MCF 10A (cell line): ENCODE data around the gene MED12L. TPM values are rescaled to one million over a fixed set of nuclear protein-coding genes. Genes with fewer than 3 reads are reported as not detected.

Source experiments
- BruUV-seq: library from RNA; stranded (reverse); fragments of 400-500 nt; replicated peaks from 2 replicates; lab custom pipeline; 2021; lab: Mats Ljungman, UMichigan
- CTCF ChIA-PET: fragments of 300-600 bp; sonication (Branson Sonifier 250); formaldehyde crosslinking; extraction: SDS; loops from one replicate; lab custom pipeline; 2021; ENCODE audit warnings: antibody characterized with exemption, inconsistent platforms; lab: Yijun Ruan, JAX
- POLR2A ChIA-PET: fragments of 300-600, 350-650 bp; sonication (Branson Sonifier 250); formaldehyde crosslinking; extraction: SDS; loops from one replicate; lab custom pipeline; 2020; ENCODE audit warnings: antibody characterized with exemption, inconsistent platforms; lab: Yijun Ruan, JAX
- DNase-seq: peaks from one replicate; pipeline ENCODE4 v3.0.0-alpha.2; 2018; ENCODE audit not compliant: unreplicated experiment
- H3K27ac Mint-ChIP-seq: one replicate; pipeline ENCODE4 v1.8.0; 2022; ENCODE audit warnings: mild to moderate bottlenecking, low read depth, mixed read lengths; ENCODE audit not compliant: unreplicated experiment
- H3K27me3 Mint-ChIP-seq: one replicate; pipeline ENCODE4 v1.8.0; 2022; ENCODE audit warnings: mixed read lengths; ENCODE audit not compliant: insufficient read depth, unreplicated experiment
- H3K36me3 Mint-ChIP-seq: one replicate; pipeline ENCODE4 v1.8.0; 2022; ENCODE audit warnings: mild to moderate bottlenecking, moderate library complexity, mixed read lengths; ENCODE audit not compliant: insufficient read depth, unreplicated experiment
- H3K4me1 Mint-ChIP-seq: one replicate; pipeline ENCODE4 v1.8.0; 2022; ENCODE audit warnings: mixed read lengths; ENCODE audit not compliant: insufficient read depth, unreplicated experiment
- H3K4me3 Mint-ChIP-seq: one replicate; pipeline ENCODE4 v1.8.0; 2022; ENCODE audit warnings: mild to moderate bottlenecking, moderate library complexity, mixed read lengths; ENCODE audit not compliant: unreplicated experiment
- H3K9me3 Mint-ChIP-seq: one replicate; pipeline ENCODE4 v1.8.0; 2022; ENCODE audit warnings: mixed read lengths; ENCODE audit not compliant: unreplicated experiment
- CTCF ChIP-seq: fragments of 200-600 bp; IDR thresholded peaks from one replicate; pipeline ENCODE4 v1.8.0; 2022; ENCODE audit warnings: antibody characterized with exemption, mild to moderate bottlenecking; ENCODE audit not compliant: unreplicated experiment
- intact Hi-C: fragments of 100-400 bp; cut with micrococcal nuclease; formaldehyde crosslinking; loops from 2 replicates; pipeline ENCODE4 v1.14.1; 2022
- total RNA-seq: library from RNA; stranded (reverse); gene quantifications from 2 replicates; pipeline ENCODE4 v1.2.3, GENCODE V29; 2022

The MED12L gene
- total RNA-seq, 1 experiment from 2014 or later = 0.47 TPM

GRCh38 chr3:151107177-151107576 is 21.7 kb downstream of the MED12L start:
- Mint-ChIP-seq H3K36me3 (no peaks in the 10 kb centered on the region), H3K9me3 (no peaks in the 10 kb centered on the region), H3K4me1 (no peaks in the 10 kb centered on the region), H3K4me3 (no peak overlapping the region), H3K27me3 (no peaks in the 10 kb centered on the region), H3K27ac (no peak overlapping the region)
- TF ChIP-seq CTCF = no peak
- BruUV-seq = no TSS peak
- ChIA-PET CTCF (no interaction called here), POLR2A (interaction anchor here (0.9 kb wide), 1 partner anchor 71 kb away, joined by 3 read pairs; no protein-coding TSS in a partner anchor)
- intact Hi-C loops = no loop called here
- no peak for DNase-seq

- ChIA-PET CTCF (no interaction called here), POLR2A (no interaction called here)
- BruUV-seq = no TSS peak
- no peak overlapping the region for H3K27ac Mint-ChIP-seq
- no peak for DNase-seq
- H3K27me3 Mint-ChIP-seq = no peaks in the 10 kb centered on the region
- H3K9me3 Mint-ChIP-seq = no peaks in the 10 kb centered on the region
- H3K4me1 Mint-ChIP-seq = no peaks in the 10 kb centered on the region
- no peak for TF ChIP-seq CTCF
- H3K4me3 Mint-ChIP-seq = no peak overlapping the region
- intact Hi-C loops = no loop called here
- no peaks in the 10 kb centered on the region for H3K36me3 Mint-ChIP-seq
Observed at GRCh38 chr3:151107701-151108100, 22.2 kb downstream of the MED12L start.

GRCh38 chr3:151109286-151109800 is 23.9 kb downstream of the MED12L start:
- Mint-ChIP-seq H3K9me3 (no peaks in the 10 kb centered on the region), H3K27me3 (no peaks in the 10 kb centered on the region), H3K4me3 (no peak overlapping the region), H3K27ac (no peak overlapping the region), H3K4me1 (no peaks in the 10 kb centered on the region), H3K36me3 (no peaks in the 10 kb centered on the region)
- no TSS peak for BruUV-seq
- POLR2A ChIA-PET = no interaction called here
- no peak for TF ChIP-seq CTCF
- CTCF ChIA-PET = no interaction called here
- intact Hi-C loops = no loop called here
- no peak for DNase-seq

GRCh38 chr3:151112731-151113130 is 27.3 kb downstream of the MED12L start:
- ChIA-PET CTCF (no interaction called here), POLR2A (no interaction called here)
- H3K4me3 Mint-ChIP-seq = no peak overlapping the region
- no peak overlapping the region for H3K27ac Mint-ChIP-seq
- no peak for DNase-seq
- no peaks in the 10 kb centered on the region for H3K36me3 Mint-ChIP-seq
- no TSS peak for BruUV-seq
- H3K27me3 Mint-ChIP-seq = no peaks in the 10 kb centered on the region
- intact Hi-C loops = no loop called here
- TF ChIP-seq CTCF = no peak
- H3K9me3 Mint-ChIP-seq = no peaks in the 10 kb centered on the region
- H3K4me1 Mint-ChIP-seq = no peaks in the 10 kb centered on the region
